ENCODE data around the gene DTX3.
"Not testable (repeated sequence)": the region's sequence is repeated elsewhere in the genome, so short reads cannot be mapped to it uniquely, and the experiment has no call there.

DTX3 gene

DNA sequence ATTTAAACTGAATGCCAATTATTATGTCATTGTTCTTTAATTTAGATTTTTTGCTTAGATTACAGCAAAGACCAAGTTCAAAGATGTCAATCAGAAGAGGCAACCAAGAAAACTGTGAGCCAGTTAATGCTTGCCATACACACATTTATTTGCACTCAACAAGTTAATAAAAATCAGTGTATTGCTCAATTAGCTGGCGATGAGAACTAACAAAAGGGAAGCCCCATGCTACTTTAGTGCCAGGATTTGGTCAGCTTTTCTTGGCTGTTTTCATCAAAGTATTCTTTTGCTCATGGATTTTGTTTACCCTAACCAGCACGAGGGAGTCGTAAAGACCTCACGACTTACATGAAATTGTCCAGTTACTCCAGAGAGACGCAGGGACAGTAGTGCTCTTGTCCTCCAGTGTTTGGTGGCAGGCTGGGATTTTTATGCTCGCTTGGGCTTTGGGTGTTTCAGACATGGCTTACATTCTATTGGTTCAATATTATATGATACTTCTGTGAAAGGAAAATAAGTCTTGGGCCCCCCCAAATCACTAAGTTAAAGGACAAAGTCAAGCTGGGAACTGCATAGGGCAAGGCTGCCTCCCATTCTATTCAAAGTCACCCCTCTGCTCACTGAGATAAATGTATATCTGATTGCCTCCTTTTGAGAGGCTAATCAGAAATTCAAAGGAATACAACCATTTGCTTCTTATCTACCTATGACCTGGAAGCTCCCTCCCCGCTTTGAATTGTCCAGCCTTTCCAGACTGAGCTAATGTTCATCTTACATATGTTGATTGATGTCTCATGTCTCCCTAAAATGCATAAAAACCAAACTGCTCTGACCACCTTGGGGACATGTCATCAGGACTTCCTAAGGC is 35.8 kb downstream of the DTX3 start:
- Histone ChIP-seq H3K27me3 (peaks cover 72% of the 10 kb centered on the region), H3K9me3 (peaks cover 8% of the 10 kb centered on the region), H3K36me3 (no peaks in the 10 kb centered on the region), H3K4me1 (ENCODE audit: control insufficient read depth in 1 of 2, insufficient read depth in 1 of 2, low read depth in 1 of 2, low read length in 1 of 2) (no peaks in the 10 kb centered on the region), H3K4me3 (ENCODE audit: low read depth in 1 of 2, low read length in 1 of 2) (no peak overlapping the region), H3K27ac (no peak overlapping the region)
- TF ChIP-seq, protein P1, sequence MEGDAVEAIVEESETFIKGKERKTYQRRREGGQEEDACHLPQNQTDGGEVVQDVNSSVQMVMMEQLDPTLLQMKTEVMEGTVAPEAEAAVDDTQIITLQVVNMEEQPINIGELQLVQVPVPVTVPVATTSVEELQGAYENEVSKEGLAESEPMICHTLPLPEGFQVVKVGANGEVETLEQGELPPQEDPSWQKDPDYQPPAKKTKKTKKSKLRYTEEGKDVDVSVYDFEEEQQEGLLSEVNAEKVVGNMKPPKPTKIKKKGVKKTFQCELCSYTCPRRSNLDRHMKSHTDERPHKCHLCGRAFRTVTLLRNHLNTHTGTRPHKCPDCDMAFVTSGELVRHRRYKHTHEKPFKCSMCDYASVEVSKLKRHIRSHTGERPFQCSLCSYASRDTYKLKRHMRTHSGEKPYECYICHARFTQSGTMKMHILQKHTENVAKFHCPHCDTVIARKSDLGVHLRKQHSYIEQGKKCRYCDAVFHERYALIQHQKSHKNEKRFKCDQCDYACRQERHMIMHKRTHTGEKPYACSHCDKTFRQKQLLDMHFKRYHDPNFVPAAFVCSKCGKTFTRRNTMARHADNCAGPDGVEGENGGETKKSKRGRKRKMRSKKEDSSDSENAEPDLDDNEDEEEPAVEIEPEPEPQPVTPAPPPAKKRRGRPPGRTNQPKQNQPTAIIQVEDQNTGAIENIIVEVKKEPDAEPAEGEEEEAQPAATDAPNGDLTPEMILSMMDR (IDR thresholded peaks at IDR 0.05) = no peak

DNA sequence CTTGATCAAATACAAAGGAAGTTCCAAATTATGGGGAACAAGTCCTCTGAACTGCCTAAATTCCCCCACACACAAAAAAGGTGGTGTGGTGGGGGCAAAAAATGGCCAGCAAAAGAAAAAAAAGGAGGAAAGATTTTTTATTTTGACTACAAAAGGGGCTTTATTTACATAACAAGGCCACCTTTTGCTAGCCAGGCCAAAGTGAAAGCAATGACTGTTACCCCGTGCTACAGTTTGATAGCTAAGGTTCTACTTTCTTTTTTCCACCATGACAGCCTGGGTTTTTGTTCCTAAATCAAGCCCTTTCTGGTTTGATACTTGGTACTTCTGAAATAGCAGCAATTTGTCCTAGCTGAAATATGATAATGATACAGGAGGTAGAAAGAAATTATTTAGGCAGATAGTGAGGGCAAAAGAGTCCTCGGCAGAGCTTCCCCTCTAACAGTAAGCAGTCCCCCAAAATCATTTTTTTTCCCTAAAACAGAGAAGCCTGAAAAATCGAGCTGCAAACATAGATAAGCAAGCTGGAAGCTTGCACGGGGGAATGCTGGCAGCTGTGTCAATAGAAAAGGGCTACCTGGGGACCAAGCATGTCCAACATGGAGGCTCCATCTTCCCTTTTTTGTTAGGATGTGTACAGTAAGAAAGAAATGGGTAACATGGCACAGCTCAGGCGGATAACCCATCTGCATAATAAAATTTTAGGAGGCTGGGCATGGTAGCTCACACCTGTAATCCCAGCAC is 37.2 kb downstream of the DTX3 start:
- no peaks in the 10 kb centered on the region for H3K4me1 ChIP-seq (ENCODE audit: control insufficient read depth in 1 of 2, insufficient read depth in 1 of 2, low read depth in 1 of 2, low read length in 1 of 2)
- H3K9me3 ChIP-seq = peaks cover 16% of the 10 kb centered on the region
- H3K27ac ChIP-seq = no peak overlapping the region
- TF ChIP-seq, protein P1 (IDR thresholded peaks at IDR 0.05) = no peak
- peaks cover 58% of the 10 kb centered on the region for H3K27me3 ChIP-seq
- no peak overlapping the region for H3K4me3 ChIP-seq (ENCODE audit: low read depth in 1 of 2, low read length in 1 of 2)
- no peaks in the 10 kb centered on the region for H3K36me3 ChIP-seq

DNA sequence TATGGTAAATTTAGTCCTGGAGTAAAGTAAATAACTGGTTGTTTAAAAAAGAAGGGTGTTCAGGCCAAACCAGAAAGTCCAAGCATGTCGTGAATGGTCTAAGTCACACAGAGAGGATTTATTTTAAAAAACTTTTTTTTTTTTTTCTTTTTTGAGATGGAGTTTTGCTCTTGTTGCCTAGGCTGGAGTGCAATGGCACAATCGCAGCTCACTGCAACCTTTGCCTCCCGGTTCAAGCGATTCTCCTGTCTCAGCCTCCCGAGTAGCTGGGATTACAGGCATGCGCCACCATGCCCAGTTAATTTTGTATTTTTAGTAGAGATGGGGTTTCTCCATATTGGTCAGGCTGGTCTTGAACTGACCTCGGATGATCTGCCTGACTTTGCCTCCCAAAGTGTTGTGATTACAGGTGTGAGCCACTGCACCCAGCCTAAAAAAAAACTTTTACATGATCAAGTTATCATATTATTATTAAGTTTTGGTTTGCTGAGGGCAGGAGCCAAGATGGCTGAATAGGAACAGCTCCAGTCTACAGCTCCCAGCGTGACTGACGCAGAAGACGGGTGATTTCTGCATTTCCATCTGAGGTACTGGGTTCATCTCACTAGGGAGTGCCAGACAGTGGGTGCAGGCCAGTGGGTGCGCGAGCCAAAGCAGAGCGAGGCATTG is 41.5 kb downstream of the DTX3 start:
- H3K9me3 ChIP-seq = peaks cover 16% of the 10 kb centered on the region
- H3K4me1 ChIP-seq (ENCODE audit: control insufficient read depth in 1 of 2, insufficient read depth in 1 of 2, low read depth in 1 of 2, low read length in 1 of 2); H3K36me3 ChIP-seq; H3K4me3 ChIP-seq (ENCODE audit: low read depth in 1 of 2, low read length in 1 of 2); H3K27ac ChIP-seq: not testable (repeated sequence)
- H3K27me3 ChIP-seq = peaks cover 17% of the 10 kb centered on the region

DNA sequence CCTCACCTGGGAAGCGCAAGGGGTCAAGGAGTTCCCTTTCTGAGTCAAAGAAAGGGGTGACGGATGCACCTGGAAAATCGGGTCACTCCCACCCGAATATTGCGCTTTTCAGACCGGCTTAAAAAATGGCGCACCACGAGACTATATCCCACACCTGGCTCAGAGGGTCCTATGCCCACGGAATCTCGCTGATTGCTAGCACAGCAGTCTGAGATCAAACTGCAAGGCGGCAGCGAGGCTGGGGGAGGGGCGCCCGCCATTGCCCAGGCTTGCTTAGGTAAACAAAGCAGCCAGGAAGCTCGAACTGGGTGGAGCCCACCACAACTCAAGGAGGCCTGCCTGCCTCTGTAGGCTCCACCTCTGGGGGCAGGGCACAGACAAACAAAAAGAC is 42.0 kb downstream of the DTX3 start:
- H3K36me3 ChIP-seq; H3K27ac ChIP-seq; H3K4me3 ChIP-seq (ENCODE audit: low read depth in 1 of 2, low read length in 1 of 2); H3K4me1 ChIP-seq (ENCODE audit: control insufficient read depth in 1 of 2, insufficient read depth in 1 of 2, low read depth in 1 of 2, low read length in 1 of 2): not testable (repeated sequence)
- Histone ChIP-seq H3K9me3 (peaks cover 16% of the 10 kb centered on the region), H3K27me3 (peaks cover 12% of the 10 kb centered on the region)

DNA sequence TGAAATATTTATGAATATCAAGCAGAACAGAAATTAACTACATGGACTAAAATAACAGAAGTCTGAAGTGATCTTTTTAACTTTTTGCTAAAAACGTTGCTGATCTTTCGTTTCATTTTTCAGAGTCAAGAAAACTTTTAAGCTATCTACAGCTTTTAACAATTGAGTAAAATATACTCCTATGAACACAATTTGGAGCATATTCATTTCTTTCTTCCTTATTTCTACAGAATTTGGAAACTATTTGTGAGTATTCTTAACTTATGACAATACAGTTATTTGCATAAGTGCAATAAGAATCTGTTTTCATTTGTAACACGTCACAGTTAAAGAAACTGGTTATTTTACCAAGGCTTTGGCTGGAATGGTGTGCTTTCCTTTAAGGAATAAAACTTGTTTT is 49.4 kb downstream of the DTX3 start:
- Histone ChIP-seq H3K4me1 (ENCODE audit: control insufficient read depth in 1 of 2, insufficient read depth in 1 of 2, low read depth in 1 of 2, low read length in 1 of 2) (no peaks in the 10 kb centered on the region), H3K27ac (no peak overlapping the region), H3K9me3 (peaks cover 5% of the 10 kb centered on the region), H3K27me3 (peaks cover 24% of the 10 kb centered on the region), H3K4me3 (ENCODE audit: low read depth in 1 of 2, low read length in 1 of 2) (no peak overlapping the region), H3K36me3 (no peaks in the 10 kb centered on the region)
- TF ChIP-seq, protein P1 (IDR thresholded peaks at IDR 0.05) = no peak

DNA sequence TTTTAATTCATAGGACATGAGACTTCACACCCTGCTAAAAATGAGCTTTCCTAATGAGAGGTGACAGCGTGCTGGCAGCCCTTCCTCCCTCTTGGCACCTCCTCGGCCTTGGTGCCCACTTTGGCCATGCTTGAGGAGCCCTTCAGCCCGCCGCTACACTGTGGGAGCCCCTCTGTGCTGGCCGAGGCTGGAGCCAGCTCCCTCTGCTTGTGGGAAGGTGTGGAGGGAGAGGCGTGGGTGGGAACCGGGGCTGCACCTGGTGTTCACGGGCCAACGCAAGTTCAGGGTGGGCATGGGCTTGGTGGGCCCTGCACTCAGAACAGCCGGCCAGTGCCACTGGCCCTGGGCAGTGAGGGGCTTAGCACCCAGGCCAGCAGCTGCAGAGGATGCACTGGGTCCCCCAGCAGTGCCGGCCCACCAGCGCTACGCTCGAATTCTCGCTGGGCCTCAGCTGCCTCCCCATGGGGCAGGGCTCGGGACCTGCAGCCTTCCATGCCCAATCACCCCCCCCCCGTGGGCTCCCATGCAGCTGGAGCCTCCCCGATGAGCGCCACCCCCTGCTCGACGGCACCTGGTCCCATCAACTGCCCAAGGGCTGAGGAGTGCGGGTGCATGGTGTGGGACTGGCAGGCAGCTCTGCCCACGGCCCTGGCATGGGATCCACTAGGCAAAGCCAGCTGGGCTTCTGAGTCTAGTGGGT is 51.1 kb downstream of the DTX3 start:
- Histone ChIP-seq H3K27me3 (peaks cover 31% of the 10 kb centered on the region), H3K9me3 (peaks cover 5% of the 10 kb centered on the region), H3K36me3 (no peaks in the 10 kb centered on the region), H3K4me3 (ENCODE audit: low read depth in 1 of 2, low read length in 1 of 2) (no peak overlapping the region), H3K27ac (no peak overlapping the region), H3K4me1 (ENCODE audit: control insufficient read depth in 1 of 2, insufficient read depth in 1 of 2, low read depth in 1 of 2, low read length in 1 of 2) (no peaks in the 10 kb centered on the region)
- TF ChIP-seq, protein P1 (IDR thresholded peaks at IDR 0.05) = no peak

DNA sequence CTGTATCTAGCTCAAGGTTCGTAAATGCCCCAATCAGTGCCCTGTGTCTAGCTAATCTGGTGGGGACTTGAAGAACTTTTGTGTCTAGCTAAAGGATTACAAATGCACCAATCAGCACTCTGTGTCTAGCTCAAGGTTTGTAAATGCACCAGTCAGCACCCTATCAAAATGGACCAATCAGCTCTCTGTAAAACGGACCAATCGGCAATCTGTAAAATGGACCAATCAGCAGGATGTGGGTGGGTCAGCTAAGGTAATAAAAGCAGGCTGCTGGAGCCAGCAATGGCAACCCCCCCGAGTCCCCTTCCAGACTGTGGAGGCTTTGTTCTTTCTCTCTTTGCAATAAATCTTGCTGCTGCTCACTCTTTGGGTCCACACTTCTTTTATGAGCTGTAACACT is 51.8 kb downstream of the DTX3 start:
- not testable (repeated sequence) for H3K9me3 ChIP-seq; H3K36me3 ChIP-seq; H3K4me3 ChIP-seq (ENCODE audit: low read depth in 1 of 2, low read length in 1 of 2); H3K4me1 ChIP-seq (ENCODE audit: control insufficient read depth in 1 of 2, insufficient read depth in 1 of 2, low read depth in 1 of 2, low read length in 1 of 2); H3K27ac ChIP-seq
- peaks cover 31% of the 10 kb centered on the region for H3K27me3 ChIP-seq
